ENCODE results near the gene WDR88. TPM values are rescaled to one million over a fixed set of nuclear protein-coding genes. Genes with fewer than 3 reads are reported as not detected.

The WDR88 gene
- total RNA-seq, 3 donors from 2014 or later = not detected

GRCh38 chr19:33129901-33130300 lies 2.0 kb upstream of the WDR88 start:
- H3K27ac ChIP-seq = no peak overlapping the region
- H3K4me3 ChIP-seq = no peak overlapping the region
- intact Hi-C loops (cut with DNase I; ENCODE audit: low total_unique reads) = no loop called here
- no peak for TF ChIP-seq CTCF (IDR thresholded peaks at IDR 0.05)
- TF ChIP-seq POLR2A (IDR thresholded peaks at IDR 0.05) = no peak
- TF ChIP-seq POLR2AphosphoS5 (IDR thresholded peaks at IDR 0.05) = no peak
- no peak for DNase-seq (ENCODE audit: low spot score in 2 of 2)
- H3K9me3 ChIP-seq = no peaks in the 10 kb centered on the region
- peaks cover 0 to 2% of the 10 kb centered on the region in 2 donors for H3K27me3 ChIP-seq
- no peaks in the 10 kb centered on the region for H3K4me1 ChIP-seq
- H3K36me3 ChIP-seq = peaks cover 6% of the 10 kb centered on the region

- intact Hi-C loops (cut with DNase I; ENCODE audit: low total_unique reads) = no loop called here
- H3K36me3 ChIP-seq = peaks cover 4% of the 10 kb centered on the region
These were observed 1.5 kb upstream of the WDR88 start for GRCh38 chr19:33130433-33130832.

GRCh38 chr19:33132425-33132824 lies 511 bp downstream of the WDR88 start:
- H3K9me3 ChIP-seq = no peaks in the 10 kb centered on the region
- peaks cover 4% of the 10 kb centered on the region for H3K36me3 ChIP-seq
- H3K27me3 ChIP-seq = peaks cover 0 to 8% of the 10 kb centered on the region in 2 donors
- H3K4me3 ChIP-seq = no peak overlapping the region
- TF ChIP-seq POLR2A (IDR thresholded peaks at IDR 0.05) (no peak), CTCF (IDR thresholded peaks at IDR 0.05) (no peak), POLR2AphosphoS5 (IDR thresholded peaks at IDR 0.05) (no peak)
- H3K4me1 ChIP-seq = no peaks in the 10 kb centered on the region
- no peak for DNase-seq (ENCODE audit: low spot score in 2 of 2)
- intact Hi-C loops (cut with DNase I; ENCODE audit: low total_unique reads) = no loop called here
- H3K27ac ChIP-seq = no peak overlapping the region

More at GRCh38 chr19:33130433-33130832, 1.5 kb upstream of the WDR88 start:
- TF ChIP-seq POLR2AphosphoS5 (IDR thresholded peaks at IDR 0.05) (no peak), CTCF (IDR thresholded peaks at IDR 0.05) (no peak), POLR2A (IDR thresholded peaks at IDR 0.05) (no peak)
- H3K9me3 ChIP-seq = no peaks in the 10 kb centered on the region
- no peak for DNase-seq (ENCODE audit: low spot score in 2 of 2)
- H3K27ac ChIP-seq = no peak overlapping the region
- no peak overlapping the region for H3K4me3 ChIP-seq
- H3K4me1 ChIP-seq = no peaks in the 10 kb centered on the region
- H3K27me3 ChIP-seq = peaks cover 0 to 7% of the 10 kb centered on the region in 2 donors

GRCh38 chr19:33133438-33134031 lies 1.6 kb downstream of the WDR88 start:
- intact Hi-C loops (cut with DNase I; ENCODE audit: low total_unique reads) = no loop called here
- peak in 1 of 2 donors; percentile 55 for DNase-seq (ENCODE audit: low spot score in 2 of 2)
- H3K9me3 ChIP-seq = no peaks in the 10 kb centered on the region
- no peak for TF ChIP-seq POLR2A (IDR thresholded peaks at IDR 0.05)
- no peak for TF ChIP-seq POLR2AphosphoS5 (IDR thresholded peaks at IDR 0.05)
- no peak for TF ChIP-seq CTCF (IDR thresholded peaks at IDR 0.05)
- H3K4me1 ChIP-seq = no peaks in the 10 kb centered on the region
- peaks cover 0 to 8% of the 10 kb centered on the region in 2 donors for H3K27me3 ChIP-seq
- no peak overlapping the region for H3K27ac ChIP-seq
- H3K4me3 ChIP-seq = no peak overlapping the region
- H3K36me3 ChIP-seq = peaks cover 3% of the 10 kb centered on the region

- H3K4me1 ChIP-seq = no peaks in the 10 kb centered on the region
- H3K27me3 ChIP-seq = peaks cover 0 to 8% of the 10 kb centered on the region in 2 donors
- H3K27ac ChIP-seq = no peak overlapping the region
- TF ChIP-seq POLR2AphosphoS5 (IDR thresholded peaks at IDR 0.05) (no peak), CTCF (IDR thresholded peaks at IDR 0.05) (no peak)
- intact Hi-C loops (cut with DNase I; ENCODE audit: low total_unique reads) = no loop called here
- no peaks in the 10 kb centered on the region for H3K36me3 ChIP-seq
- H3K9me3 ChIP-seq = no peaks in the 10 kb centered on the region
- peak overlapping the region in 1 of 3 donors; percentile 51 for H3K4me3 ChIP-seq
- no peak for DNase-seq (ENCODE audit: low spot score in 2 of 2)
These were observed 2.7 kb downstream of the WDR88 start for GRCh38 chr19:33134571-33135041.
